DLD1 (cell line): Measurements from ENCODE around the gene EPS8L1.
"Not testable (repeated sequence)": the region's sequence is repeated elsewhere in the genome, so short reads cannot be mapped to it uniquely, and the experiment has no call there.

Source experiments
- in situ Hi-C: cut with HindIII; loops from 2 replicates; pipeline ENCODE4 v1.10.0; 2017; ENCODE audit warnings: low sequenced_read_pairs

The EPS8L1 gene

DNA sequence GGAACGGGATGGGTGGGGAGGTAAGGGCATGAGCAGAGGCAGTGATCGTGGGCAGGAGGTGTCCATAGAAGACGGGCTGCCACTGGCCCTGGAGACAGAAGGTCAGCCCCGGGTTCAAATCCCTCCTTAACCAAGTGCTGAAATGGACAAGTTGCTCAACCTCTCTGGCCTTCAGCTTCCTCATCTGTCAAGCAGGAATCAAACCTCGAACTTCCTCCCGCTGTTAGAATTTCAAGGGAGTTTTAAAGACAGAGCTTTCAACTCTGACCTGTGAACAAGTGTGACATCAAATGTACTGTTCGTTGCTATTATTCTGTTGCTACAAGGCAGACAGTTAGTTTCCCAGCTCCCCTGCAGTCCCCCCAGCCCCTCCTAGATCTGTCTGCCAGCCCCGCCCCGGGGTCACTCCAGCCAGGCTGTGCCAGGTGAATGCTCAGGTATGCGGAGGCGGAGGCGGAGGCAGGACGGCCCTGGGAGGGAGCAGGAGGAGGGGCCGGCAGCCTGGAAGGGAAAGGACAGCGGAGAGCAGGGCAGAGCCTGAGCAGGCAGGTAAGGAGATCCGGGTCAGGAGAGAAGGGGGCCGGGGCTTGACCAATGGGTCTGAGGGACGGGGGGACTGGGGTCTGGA is at the start of gene EPS8L1:
TSS of gene EPS8L1 (plus strand) at position 499 of the 628 bp plus-strand sequence. CDS start 576 bp downstream, outside the sequence.
- in situ Hi-C loops: no loop called here

DNA sequence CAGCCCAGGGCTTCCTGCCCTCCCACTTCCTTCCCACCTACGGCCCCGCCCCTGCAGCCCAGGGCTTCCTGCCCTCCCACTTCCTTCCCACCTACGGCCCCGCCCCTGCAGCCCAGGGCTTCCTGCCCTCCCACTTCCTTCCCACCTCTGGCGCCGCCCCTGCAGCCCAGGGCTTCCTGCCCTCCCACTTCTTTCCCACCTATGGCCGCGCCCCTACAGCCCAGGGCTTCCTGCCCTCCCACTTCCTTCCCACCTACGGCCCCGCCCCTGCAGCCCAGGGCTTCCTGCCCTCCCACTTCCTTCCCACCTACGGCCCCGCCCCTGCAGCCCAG is 48.6 kb upstream of the EPS8L1 start:
- in situ Hi-C loops: not testable (repeated sequence)

DNA sequence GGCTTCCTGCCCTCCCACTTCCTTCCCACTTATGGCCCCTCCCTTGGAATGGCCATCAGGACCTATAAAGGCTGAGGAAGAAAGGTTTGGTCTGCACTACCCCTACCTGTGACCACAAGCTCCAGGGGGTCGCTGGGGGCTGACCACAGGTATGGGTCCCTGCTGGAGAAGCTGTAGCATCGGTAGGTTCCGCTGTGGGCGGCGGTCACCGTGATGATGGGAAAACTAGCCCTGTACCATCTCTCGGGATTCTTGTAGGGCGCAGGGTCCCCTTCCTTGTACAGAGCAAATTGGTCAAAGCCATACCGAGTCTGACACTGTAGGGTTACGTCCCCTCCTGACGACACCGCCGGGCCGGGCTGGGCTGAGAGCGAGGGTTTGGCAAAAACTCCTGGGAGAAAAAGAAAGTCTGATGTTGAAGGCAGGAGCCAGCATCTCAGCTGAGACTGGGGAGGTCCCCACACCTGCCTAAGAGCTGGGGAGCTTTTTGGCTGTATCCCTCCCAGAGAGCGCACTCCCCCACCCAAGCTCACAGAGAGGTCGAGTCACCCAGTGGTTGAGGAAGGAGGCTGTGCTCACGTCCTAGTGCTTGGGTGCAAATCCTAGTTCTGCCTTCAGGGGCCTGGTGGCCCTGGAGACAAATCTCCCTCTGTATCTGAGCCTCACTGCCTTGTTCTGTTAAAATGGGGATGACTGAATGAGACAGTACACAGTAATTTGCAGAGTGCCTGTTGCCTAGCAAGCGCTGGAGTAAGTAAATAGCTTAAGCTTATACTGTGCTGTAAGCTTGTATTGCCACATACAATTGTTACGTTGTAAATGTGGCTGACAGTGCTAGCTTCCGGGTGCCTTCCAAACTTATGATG is 48.0 kb upstream of the EPS8L1 start:
- in situ Hi-C loops: no loop called here

DNA sequence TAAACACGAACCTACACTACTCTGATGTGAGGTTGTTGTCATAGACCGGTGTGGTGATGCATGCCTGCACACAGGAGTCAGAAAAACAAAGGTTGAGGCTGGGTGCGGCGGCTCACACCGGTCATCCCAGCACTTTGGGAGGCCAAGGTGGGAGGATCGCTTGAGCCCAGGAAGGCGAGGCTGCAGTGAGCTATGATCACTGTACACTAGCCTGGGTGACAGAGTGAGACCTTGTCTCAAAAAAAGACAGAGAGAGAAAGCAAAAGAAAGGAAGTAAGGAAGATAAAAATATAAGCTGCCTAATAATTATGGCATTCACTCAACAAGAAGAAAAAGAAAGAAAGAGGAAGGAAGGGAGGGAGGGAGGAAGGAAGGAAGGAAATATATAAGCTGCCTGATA is 46.9 kb upstream of the EPS8L1 start:
- in situ Hi-C loops: no loop called here

DNA sequence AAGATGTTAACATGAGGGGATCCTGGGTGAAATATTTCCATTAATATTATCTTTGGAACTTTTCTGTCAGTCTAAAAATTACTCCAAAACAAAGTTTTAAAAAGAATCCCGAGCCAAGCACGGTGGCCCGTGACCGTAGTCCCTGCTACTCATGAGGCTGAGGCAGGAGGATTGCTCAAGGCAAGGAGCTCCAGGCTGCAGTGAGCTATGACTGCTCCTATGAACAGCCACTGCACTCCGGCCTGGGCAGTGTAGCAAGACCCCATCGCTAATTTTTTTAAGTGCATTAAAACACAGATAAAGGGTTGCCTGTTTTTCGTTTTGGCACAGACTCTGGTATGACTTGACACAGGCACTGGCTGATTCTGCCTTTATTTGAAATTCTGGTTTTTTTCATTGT is 44.5 kb upstream of the EPS8L1 start:
- in situ Hi-C loops: no loop called here

DNA sequence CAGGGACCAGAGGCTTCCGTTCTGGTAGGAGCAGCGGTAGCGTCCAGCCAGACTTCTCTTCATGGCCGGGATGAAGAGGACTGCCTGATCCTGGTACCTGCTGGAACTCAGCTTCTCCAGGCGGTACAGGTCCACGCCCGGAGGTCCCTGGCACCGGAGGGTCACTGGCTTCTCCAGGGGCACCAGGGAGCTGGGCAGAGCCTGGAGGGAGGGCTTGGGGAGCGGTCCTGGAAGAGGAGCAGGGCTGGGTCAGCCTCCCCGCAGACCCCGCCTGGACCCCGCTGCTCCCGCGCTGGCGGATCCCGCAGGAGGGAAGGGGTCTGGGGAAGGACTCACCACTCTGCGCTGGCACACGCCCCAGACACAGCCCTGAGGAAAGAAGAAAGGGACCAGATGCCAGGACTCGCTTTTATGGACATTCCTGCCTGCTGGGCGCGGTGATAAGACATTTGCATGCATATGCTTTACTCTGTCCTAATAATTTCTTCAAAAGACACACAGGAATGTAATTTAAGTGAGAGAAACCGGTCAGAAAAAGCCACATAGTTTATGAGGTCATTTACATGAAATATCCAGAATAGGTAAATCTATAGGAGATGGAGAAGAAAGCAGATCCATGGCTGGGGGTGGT is 43.4 kb upstream of the EPS8L1 start:
- in situ Hi-C loops: no loop called here

DNA sequence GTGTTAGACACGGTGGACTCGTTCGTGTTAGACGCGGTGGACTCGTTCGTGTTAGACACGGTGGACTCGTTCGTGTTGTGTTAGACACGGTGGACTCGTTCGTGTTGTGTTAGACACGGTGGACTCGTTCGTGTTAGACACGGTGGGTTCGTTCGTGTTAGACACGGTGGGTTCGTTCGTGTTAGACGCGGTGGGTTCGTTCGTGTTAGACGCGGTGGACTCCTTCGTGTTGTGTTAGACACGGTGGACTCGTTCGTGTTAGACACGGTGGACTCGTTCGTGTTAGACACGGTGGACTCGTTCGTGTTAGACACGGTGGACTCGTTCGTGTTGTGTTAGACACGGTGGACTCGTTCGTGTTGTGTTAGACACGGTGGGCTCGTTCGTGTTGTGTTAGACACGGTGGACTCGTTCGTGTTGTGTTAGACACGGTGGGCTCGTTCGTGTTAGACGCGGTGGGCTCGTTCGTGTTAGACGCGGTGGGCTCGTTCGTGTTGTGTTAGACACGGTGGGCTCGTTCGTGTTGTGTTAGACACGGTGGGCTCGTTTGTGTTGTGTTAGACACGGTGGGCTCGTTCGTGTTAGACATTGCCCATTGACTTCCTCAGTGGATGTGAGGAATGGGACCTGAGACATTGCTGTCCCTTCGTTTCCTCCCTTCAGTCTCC is 42.6 kb upstream of the EPS8L1 start:
- in situ Hi-C loops: not testable (repeated sequence)

DNA sequence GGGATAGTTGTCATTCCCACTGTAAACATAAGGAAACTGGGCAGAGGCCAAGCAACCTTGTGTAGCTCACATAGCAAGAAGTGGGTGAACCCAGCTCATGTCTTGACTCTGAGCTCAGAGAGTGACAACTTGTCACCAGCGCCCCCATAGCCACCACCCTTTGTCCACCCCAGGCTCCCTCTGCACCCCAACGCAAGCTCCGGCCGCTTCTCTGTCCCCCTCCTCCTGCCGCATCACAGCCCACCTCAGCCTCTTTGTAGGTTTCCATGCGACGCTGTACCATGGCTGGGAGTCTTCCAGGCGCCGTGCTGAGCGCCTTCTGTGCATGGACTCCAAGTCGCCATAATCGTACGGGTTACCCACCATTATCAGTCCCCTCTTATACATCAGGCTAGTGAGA is 40.9 kb upstream of the EPS8L1 start:
- in situ Hi-C loops: no loop called here

DNA sequence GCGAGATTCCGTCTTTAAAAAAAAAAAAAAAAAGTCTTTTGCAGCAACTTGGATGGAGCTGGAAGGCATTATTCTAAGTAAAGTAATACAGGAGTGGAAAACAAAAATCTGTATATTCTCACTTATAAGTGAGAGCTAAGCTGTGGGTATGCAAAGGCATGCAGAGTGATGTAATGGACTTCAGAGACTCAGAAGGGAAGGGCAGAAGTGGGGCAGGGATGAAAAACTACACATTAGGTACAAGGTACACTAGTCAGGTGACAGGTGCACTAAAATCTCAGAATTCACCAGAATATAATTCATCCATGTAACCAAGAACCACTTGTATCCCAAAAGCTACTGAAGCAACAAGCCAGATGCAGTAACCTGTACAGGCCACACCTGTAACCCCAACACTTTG is 39.6 kb upstream of the EPS8L1 start:
- in situ Hi-C loops: no loop called here

DNA sequence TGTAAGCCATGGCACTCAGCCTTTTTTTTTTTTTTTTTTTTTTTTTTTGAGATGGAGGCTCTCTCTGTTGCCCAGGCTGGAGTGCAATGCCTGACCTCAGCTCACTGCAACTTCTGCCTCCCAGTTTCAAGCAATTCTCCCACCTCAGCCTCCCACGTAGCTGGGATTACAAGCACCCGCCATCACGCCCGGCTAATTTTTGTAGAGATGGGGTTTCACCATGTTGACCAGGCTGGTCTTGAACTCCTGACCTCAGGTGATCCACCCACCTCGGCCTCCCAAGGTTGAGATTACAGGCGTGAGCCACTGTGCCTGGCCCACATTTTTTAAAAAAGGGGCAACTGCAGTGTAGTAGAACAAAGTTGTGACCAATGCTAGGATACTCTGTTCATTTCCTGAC is 38.1 kb upstream of the EPS8L1 start:
- in situ Hi-C loops: not testable (repeated sequence)

DNA sequence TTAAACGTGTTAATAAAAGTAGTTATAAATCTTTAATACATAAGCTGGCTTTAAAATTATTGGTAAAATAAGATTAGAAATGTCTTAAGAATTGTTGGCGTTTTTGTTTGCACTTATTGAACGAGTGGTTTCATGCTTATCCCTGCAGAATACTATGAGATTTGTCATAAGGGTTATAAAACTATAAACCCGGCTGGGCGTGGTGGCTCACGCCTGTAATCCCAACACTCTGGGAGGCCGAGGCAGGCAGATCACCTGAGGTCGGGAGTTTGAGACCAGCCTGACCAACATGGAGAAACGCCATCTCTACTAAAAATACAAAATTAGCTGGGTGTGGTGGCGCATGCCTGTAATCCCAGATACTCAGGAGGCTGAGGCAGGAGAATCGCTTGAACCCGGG is 35.0 kb upstream of the EPS8L1 start:
- in situ Hi-C loops: not testable (repeated sequence)

DNA sequence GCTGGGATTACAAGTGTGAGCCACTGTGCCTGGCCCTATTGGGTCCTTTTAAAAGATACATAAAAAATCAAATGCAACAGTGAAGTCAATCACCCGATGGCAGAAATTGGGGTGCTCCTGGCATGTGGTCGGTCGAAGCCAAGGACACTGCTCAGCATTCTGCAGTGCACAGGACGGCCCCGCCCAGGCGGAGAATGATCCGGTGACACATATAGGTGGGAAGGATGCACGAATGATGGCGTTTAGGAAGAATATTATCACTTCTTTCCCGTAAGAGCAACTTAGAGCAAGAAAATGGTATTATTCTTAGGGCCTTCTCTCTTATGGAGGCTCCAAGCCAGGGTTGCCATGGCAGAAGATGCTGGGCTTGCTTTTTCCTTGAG is 34.4 kb upstream of the EPS8L1 start:
- in situ Hi-C loops: no loop called here

DNA sequence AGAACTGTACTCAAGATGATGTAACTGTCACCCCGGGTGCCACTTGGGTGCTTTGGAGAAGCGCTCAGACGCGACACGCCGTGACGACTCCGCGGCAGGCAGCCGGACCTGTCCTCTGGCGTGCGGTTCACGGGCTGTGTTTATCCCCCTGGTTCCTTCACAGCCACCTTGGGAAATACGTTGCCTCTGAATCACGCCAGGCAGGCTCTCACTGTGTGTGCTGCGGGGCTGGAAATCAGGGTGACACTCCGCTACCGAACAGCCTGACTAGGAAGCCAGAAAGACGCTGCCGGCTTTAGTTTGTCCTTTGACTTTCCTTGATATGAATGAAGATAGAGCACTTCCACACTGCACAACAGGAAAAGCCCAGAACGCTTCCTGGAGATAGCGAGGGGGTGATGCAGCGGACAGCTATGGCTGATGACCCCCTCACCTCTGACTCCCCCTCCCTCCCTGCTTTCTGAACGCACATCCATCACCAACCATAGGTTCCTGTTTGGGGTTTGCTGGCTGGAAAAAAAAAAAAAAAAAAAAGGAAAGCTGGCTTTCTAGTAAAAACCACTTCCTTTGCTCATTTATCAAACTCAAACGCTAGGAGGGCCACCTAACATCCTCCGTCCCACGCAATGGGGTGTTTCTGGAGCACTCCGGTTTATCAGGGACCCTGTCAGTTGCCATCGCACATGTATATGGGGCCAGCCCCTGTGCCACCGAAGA is 33.9 kb upstream of the EPS8L1 start:
- in situ Hi-C loops: no loop called here

DNA sequence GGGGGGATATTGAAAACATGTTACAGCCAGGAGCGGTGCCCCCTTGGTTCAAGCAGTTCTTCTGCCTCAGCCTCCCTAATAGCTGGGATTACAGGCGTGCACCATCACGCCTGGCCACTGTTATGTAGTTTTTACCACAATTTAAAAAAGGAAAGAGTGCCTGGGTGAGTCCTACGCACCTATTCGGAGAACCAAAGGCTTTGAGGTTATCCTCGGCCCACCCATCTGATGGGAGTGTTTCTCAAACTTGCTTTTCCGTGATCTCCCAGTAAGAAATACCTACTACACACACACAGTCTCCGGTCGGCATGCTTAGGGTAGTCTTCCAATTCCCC is 33.4 kb upstream of the EPS8L1 start:
- in situ Hi-C loops: no loop called here

DNA sequence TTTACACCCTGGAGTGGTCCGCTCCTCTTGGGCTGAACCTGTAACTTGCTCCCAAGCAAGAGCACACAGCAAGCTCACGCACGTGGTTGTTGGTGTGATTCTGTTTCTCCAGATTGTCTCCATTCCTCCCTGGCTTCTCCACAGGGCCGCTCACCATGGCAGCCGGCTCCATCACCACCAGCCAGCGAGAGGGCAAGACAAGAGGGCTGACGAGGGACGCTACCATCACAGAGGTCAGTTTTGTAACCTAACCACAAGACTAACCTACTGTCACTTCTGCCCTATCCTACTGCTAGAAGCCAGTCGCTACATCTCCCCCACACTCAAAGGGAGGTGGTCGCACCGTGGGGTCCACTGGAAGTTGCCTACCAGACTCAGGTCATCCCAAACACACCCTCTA is 33.0 kb upstream of the EPS8L1 start:
- in situ Hi-C loops: no loop called here

DNA sequence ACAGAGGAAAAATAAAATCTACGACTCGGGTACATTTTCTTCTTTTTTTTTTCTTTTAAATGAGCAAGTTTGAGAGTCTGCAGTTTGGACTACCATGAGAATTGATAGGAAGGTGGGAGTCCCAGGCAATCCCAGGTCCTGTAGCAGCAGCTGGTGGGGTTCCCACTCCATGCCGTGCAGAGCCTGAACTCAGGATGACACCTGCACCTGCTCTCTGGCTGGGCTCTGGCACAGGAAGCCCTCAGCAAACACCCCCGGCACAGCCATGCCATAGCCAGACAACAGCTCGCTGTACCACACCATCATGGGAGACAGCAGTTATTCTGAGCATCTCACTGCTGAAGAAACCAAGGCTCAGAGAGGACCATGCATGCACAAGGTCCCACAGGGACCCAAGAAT is 31.4 kb upstream of the EPS8L1 start:
- in situ Hi-C loops: no loop called here

DNA sequence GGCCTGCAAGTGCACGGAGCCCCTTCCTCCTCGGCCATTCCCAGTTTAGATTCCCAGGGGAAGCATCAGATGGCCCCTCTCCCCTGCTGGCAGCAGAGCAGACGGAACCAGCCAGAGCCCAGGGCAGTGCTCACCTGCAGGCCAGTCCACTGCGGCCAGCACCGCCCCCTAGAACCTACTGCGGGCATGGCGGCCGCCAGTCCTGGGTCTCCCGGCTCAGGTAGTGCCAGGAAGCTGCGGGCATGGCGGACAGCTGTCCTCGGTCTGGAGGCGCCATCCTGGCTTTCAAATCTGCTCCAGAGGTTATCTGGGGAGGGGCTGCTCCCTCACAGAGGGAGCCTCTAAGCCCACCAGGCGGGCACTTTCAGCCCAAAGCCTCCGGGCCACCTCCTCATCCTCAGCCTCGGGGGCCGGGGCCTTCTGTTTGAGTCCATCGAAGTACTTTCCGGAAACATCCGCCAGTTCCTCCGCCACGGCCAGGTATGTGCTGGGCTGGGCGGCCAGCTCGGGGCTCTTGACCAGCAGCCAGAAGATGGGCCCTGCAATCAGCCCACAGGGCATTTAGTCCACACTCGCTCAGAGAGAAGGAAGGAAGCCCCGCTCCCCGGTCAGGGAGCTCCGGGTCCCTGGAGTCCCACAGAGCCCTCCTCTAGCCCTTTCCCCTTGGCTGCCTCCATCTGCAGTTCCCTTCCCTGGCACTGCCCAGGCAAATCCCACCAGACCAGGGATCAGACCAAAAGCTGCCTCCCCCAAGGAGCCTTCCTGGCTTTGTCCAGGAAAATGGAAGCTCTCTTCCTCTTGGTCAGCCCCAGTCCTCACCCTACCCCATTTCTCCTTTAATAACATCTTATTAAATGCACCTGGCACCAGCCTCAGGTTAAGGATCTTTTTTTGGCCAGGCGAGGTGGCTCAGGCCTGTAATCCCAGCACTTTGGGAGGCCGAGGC is 30.6 kb upstream of the EPS8L1 start:
- in situ Hi-C loops: no loop called here

DNA sequence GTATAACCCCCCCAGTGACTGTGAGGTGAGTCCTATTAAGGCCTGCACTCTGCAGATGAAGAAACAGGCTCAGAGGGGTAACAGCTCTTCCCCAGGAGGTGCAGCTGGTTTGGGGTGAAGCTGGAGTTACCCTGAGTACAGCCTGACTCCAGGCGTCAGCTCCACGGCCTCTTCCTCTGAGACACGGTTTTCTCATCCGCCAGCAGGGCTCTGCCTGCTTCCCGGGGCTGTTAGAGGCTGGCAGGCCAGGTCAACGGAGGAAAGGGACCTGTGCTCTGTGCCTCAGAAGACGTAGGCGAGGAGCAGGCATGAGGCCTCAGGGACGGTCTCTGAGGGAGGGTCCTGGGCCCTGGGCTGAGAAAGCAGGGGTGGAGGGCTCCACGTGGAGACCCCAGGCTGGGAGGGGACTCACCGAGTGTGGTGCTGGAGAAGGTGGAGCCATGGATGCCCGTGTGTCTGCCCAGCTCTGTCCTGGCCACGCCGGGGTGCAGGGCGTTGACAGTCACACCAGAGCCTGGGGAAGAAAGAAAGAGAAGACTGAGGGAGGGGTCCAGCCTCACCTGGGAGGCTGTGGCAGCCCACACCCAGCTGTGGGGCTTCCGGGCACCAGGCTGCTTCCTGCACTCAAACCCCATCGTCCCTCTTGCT is 28.6 kb upstream of the EPS8L1 start:
- in situ Hi-C loops: no loop called here

DNA sequence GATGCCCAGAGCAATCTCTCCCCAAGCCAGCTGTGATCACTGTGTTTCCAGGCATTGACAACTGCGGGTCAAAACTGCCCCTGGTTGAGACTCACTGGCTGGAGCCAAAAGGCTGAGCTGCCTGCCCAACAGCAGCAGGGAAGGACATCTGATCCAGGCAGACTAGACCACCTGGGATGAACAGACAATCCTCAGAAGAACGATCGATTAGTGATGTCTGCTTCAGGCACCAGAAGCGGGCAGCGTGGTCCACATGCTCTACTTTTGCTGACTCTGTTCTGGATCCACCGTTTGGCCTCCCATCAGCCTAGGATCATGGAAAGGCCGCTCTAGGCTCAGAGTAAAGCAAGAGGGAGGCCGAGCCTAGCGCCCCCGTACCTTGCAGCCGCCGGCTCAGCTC is 27.7 kb upstream of the EPS8L1 start:
- in situ Hi-C loops: no loop called here

DNA sequence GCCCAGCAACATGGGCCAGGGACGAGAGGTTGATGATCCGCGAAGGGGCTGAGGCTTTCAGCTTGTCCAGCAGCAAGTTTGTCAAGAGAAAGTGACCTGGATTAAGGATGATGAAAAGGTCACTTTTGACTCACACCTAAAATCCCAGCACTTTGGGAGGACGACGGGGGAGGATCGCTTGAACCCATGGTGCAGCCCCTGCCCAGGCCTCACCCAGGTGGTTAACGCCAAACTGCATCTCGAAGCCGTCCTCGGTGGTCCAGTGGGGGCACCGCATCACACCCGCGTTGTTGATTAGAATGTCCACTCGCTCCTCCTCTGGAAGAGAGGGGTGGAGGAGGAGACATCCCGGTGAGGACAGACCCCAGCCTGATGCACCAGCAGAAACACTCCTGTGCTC is 27.2 kb upstream of the EPS8L1 start:
- in situ Hi-C loops: no loop called here
